H1 (cell line): ENCODE data around the gene SLC22A8. TPM values are rescaled to one million over a fixed set of nuclear protein-coding genes. Genes with fewer than 3 reads are reported as not detected.
A peak's percentile ranks its signal among the peaks of the same experiment; 100 is the strongest.

Experiments used
- CTCF ChIA-PET: fragments of 300-600 bp; sonication (Branson Sonifier 250); formaldehyde crosslinking; loops from one replicate; lab custom pipeline; 2021; ENCODE audit not compliant: partially characterized antibody; lab: Charles Lee
- POLR2A ChIA-PET: fragments of 300-600 bp; sonication (Branson Sonifier 250); formaldehyde crosslinking; loops from one replicate; lab custom pipeline; 2021; ENCODE audit warnings: inconsistent platforms; ENCODE audit not compliant: partially characterized antibody; lab: Charles Lee
- DNase-seq, 2 experiments: peaks; one replicate each; pipeline versions ENCODE4 v3.0.0 to v3.0.0-alpha.2; 2010 to 2022; ENCODE audit warnings: low spot score in 2 of 2, low read depth in 1 of 2, mixed read lengths in 1 of 2
- FAIRE-seq: peaks from 2 replicates; lab custom pipeline; 2011; peaks lifted over from hg19 to GRCh38; lab: Jason Lieb, UNC
- H2AFZ ChIP-seq: 2 replicates; pipeline ENCODE4 v1.8.1; 2012; ENCODE audit warnings: low read length, inconsistent platforms
- H2AK5ac ChIP-seq: 2 replicates; pipeline ENCODE4 v1.6.1; 2013; ENCODE audit warnings: low read depth, low read length
- H2BK120ac ChIP-seq: replicated peaks from 2 replicates; pipeline ENCODE3; 2013; ENCODE audit warnings: low read depth, low read length, inconsistent platforms
- H2BK12ac ChIP-seq: 2 replicates; pipeline ENCODE4 v1.6.1; 2013; ENCODE audit warnings: low read depth, low read length
- H2BK15ac ChIP-seq: 2 replicates; pipeline ENCODE4 v1.6.1; 2013; ENCODE audit warnings: low read length
- H2BK20ac ChIP-seq: 2 replicates; pipeline ENCODE4 v1.6.1; 2013; ENCODE audit warnings: low read length
- H2BK5ac ChIP-seq: 2 replicates; pipeline ENCODE4 v1.6.1; 2013; ENCODE audit warnings: low read depth, low read length
- H3K14ac ChIP-seq: 2 replicates; pipeline ENCODE4 v1.6.1; 2013; ENCODE audit warnings: inconsistent platforms; ENCODE audit not compliant: insufficient read length
- H3K18ac ChIP-seq: 2 replicates; pipeline ENCODE4 v1.6.1; 2013; ENCODE audit warnings: low read length; ENCODE audit errors: extremely low read depth
- H3K23ac ChIP-seq: 2 replicates; pipeline ENCODE4 v1.6.1; 2013; ENCODE audit warnings: inconsistent platforms; ENCODE audit not compliant: insufficient read length
- H3K23me2 ChIP-seq: 2 replicates; pipeline ENCODE4 v1.6.1; 2013; ENCODE audit warnings: low read depth, low read length
- H3K27ac ChIP-seq: 2 replicates; pipeline ENCODE4 v1.6.1; 2011; ENCODE audit warnings: low read depth, low read length, inconsistent platforms
- H3K27me3 ChIP-seq, 4 experiments: replicated peaks in 1 of 4; 1 replicate in 1 of 4; 2 replicates in 3 of 4; pipeline versions ENCODE4 v1.6.1 to v1.8.1; 2011 to 2013; ENCODE audit warnings: low read length in 3 of 4, mild to moderate bottlenecking in 3 of 4, inconsistent platforms in 2 of 4, mixed read lengths in 2 of 4, moderate library complexity in 1 of 4; ENCODE audit not compliant: control insufficient read depth in 3 of 4, insufficient read depth in 3 of 4; ENCODE audit errors: extremely low read depth in 1 of 4
- H3K36me3 ChIP-seq, 4 experiments: 2 replicates each; pipeline versions ENCODE4 v1.6.1 to v1.8.1; 2011 to 2013; ENCODE audit warnings: mild to moderate bottlenecking in 4 of 4, low read length in 3 of 4, moderate library complexity in 2 of 4, control low read depth in 1 of 4, inconsistent platforms in 1 of 4; ENCODE audit not compliant: insufficient read depth in 4 of 4, control insufficient read depth in 2 of 4
- H3K4ac ChIP-seq: replicated peaks from 2 replicates; pipeline ENCODE3; 2013; ENCODE audit warnings: low read length, low read depth, mixed read lengths, inconsistent platforms; ENCODE audit not compliant: insufficient read length
- H3K4me1 ChIP-seq, 4 experiments: replicated peaks in 1 of 4; 1 replicate in 1 of 4; 2 replicates in 3 of 4; pipeline versions ENCODE4 v1.6.1 to v1.8.1; 2011 to 2013; ENCODE audit warnings: low read length in 3 of 4, inconsistent platforms in 2 of 4, mixed read lengths in 1 of 4; ENCODE audit not compliant: insufficient read depth in 4 of 4, control insufficient read depth in 3 of 4
- H3K4me2 ChIP-seq, 2 experiments: 2 replicates each; pipeline versions ENCODE4 v1.6.1 to v1.8.1; 2011 to 2013; ENCODE audit warnings: low read depth in 2 of 2, low read length in 2 of 2, control low read depth in 1 of 2, inconsistent platforms in 1 of 2, mild to moderate bottlenecking in 1 of 2; ENCODE audit not compliant: insufficient read depth in 1 of 2
- H3K4me3 ChIP-seq, 4 experiments: fragments of 200-600, 300-600 bp in 1 of 4; sonication (generic), shearing (Covaris generic), sonication (Bioruptor Twin) in 1 of 4; 2 replicates each; pipeline versions ENCODE4 v1.5.1 to v1.8.1; 2011 to 2016; ENCODE audit warnings: low read length in 4 of 4, low read depth in 3 of 4, control low read depth in 2 of 4, inconsistent platforms in 2 of 4, mild to moderate bottlenecking in 2 of 4, mixed read lengths in 1 of 4, moderate library complexity in 1 of 4; ENCODE audit not compliant: insufficient read depth in 2 of 4; ENCODE audit errors: extremely low read depth in 1 of 4
- H3K56ac ChIP-seq: replicated peaks from 2 replicates; pipeline ENCODE3; 2013; ENCODE audit warnings: low read depth, mild to moderate bottlenecking, mixed read lengths, low read length, inconsistent platforms; ENCODE audit not compliant: insufficient read length
- H3K79me1 ChIP-seq: 2 replicates; pipeline ENCODE4 v1.6.1; 2013; ENCODE audit warnings: low read depth, low read length, control low read depth
- H3K79me2 ChIP-seq, 2 experiments: 2 replicates each; pipeline versions ENCODE4 v1.6.1 to v1.8.1; 2012 to 2013; ENCODE audit warnings: low read length in 2 of 2, mild to moderate bottlenecking in 2 of 2, inconsistent platforms in 1 of 2; ENCODE audit not compliant: insufficient read depth in 2 of 2, control insufficient read depth in 1 of 2
- H3K9ac ChIP-seq, 4 experiments: replicated peaks in 1 of 4; 1 replicate in 1 of 4; 2 replicates in 3 of 4; pipeline versions ENCODE4 v1.6.1 to v1.8.1; 2011 to 2013; ENCODE audit warnings: low read depth in 3 of 4, low read length in 3 of 4, control low read depth in 2 of 4, mild to moderate bottlenecking in 2 of 4, moderate library complexity in 2 of 4, inconsistent platforms in 1 of 4; ENCODE audit errors: extremely low read depth in 1 of 4
- H3K9me3 ChIP-seq, 2 experiments: 2 replicates each; pipeline versions ENCODE4 v1.6.1 to v1.8.1; 2012 to 2013; ENCODE audit warnings: mild to moderate bottlenecking in 2 of 2, moderate library complexity in 2 of 2, control low read depth in 1 of 2, inconsistent platforms in 1 of 2, low read depth in 1 of 2, low read length in 1 of 2, mixed read lengths in 1 of 2; ENCODE audit not compliant: insufficient read depth in 2 of 2
- H4K20me1 ChIP-seq, 2 experiments: replicated peaks in 1 of 2; 2 replicates each; pipeline versions ENCODE3 to v1.8.1; 2011 to 2013; ENCODE audit warnings: inconsistent platforms in 2 of 2, low read length in 2 of 2, mild to moderate bottlenecking in 1 of 2; ENCODE audit not compliant: insufficient read depth in 2 of 2, control insufficient read depth in 1 of 2
- H4K5ac ChIP-seq: 2 replicates; pipeline ENCODE4 v1.6.1; 2013; ENCODE audit warnings: low read length, low read depth, mixed read lengths, inconsistent platforms; ENCODE audit not compliant: insufficient read length
- H4K8ac ChIP-seq: 2 replicates; pipeline ENCODE4 v1.8.0; 2013; ENCODE audit warnings: mild to moderate bottlenecking, moderate library complexity, low read length, inconsistent platforms; ENCODE audit not compliant: insufficient read depth; ENCODE audit errors: extremely low read depth
- H4K91ac ChIP-seq: replicated peaks from 2 replicates; pipeline ENCODE3; 2013; ENCODE audit warnings: low read length, mixed read lengths, inconsistent platforms; ENCODE audit not compliant: insufficient read length
- ASH2L ChIP-seq: fragments of 200-600, 300-600 bp; sonication (generic); IDR thresholded peaks from one replicate; pipeline ENCODE4 v1.7.1; 2017; ENCODE audit warnings: low read length
- CEBPB ChIP-seq: IDR thresholded peaks from 2 replicates; pipeline ENCODE4 v1.6.1; 2012; ENCODE audit warnings: low read depth, low read length
- CHD1 ChIP-seq: IDR thresholded peaks from 2 replicates; pipeline ENCODE4 v1.6.1; 2012; ENCODE audit warnings: low read depth, low read length, improper control_type of control experiment
- KDM1A ChIP-seq: fragments of 200-600, 300-600 bp; sonication (generic); IDR thresholded peaks from 2 replicates; pipeline ENCODE4 v1.7.1; 2016; ENCODE audit warnings: mild to moderate bottlenecking, low read length, borderline replicate concordance
- MAFK ChIP-seq: IDR thresholded peaks from 2 replicates; pipeline ENCODE4 v1.6.1; 2012; ENCODE audit warnings: low read depth, mild to moderate bottlenecking, improper control_type of control experiment, low read length
- NANOG ChIP-seq: IDR thresholded peaks from 2 replicates; pipeline ENCODE4 v1.6.1; 2011; ENCODE audit warnings: low read length, low read depth, mild to moderate bottlenecking, inconsistent platforms; ENCODE audit not compliant: insufficient read depth, poor library complexity, severe bottlenecking
- TBP ChIP-seq: IDR thresholded peaks from 2 replicates; pipeline ENCODE4 v1.6.1; 2011; ENCODE audit warnings: low read depth, low read length, improper control_type of control experiment
- WGBS, 2 experiments: shearing (Covaris generic) in 1 of 2; methylation state at CpG; one replicate each; pipeline versions ENCODE4 v1.1.6 to v1.1.7; 2013 to 2015; ENCODE audit warnings: low lambda C conversion rate in 2 of 2, mixed read lengths in 2 of 2, inconsistent platforms in 1 of 2, low coverage in 1 of 2, missing lambda C conversion rate in 1 of 2; ENCODE audit not compliant: insufficient replicate concordance in 2 of 2, insufficient coverage in 1 of 2, insufficient read length in 1 of 2; ENCODE audit errors: extremely low coverage in 1 of 2, missing lambda C conversion rate in 1 of 2; 5-methylcytosine and 5-hydroxymethylcytosine counted together
- polyA plus RNA-seq, 7 experiments: library from polyadenylated mRNA; depleted of rRNA in 3 of 7; stranded (reverse) in 5 of 7; unstranded in 2 of 7; fragments of >200 nt in 5 of 7; fragments of 200-250 nt in 2 of 7; gene quantifications; 1 replicate in 5 of 7; 2 replicates in 1 of 7; 4 replicates in 1 of 7; pipeline versions ENCODE4 v1.2.1 to v1.2.3, GENCODE V29; 2011 to 2013; ENCODE audit warnings: missing spikeins in 2 of 7, mixed read lengths in 2 of 7
- total RNA-seq: library from RNA; stranded (reverse); fragmentation: NEBNext Ultra II Directional; extraction: Animal tissue kit (Norgen Biotek cat#: 25700); gene quantifications from 2 replicates; pipeline ENCODE4 v1.2.1, GENCODE V29; 2021

SLC22A8 gene
- total and polyA plus RNA-seq, 2 of the 8 experiments (the other 6 are each of a cell fraction or from before 2014, with no cell fraction given): not detected

- FAIRE-seq: no peak
- H3K79me1 ChIP-seq: no peaks in the 10 kb centered on the region; the same call in 1 of the 2 replicates
- H3K9ac ChIP-seq: no peak overlapping the region
- H3K14ac ChIP-seq: no peak overlapping the region
- no peaks in the 10 kb centered on the region for H3K9me3 ChIP-seq
- 0 out of 2 replicates have a peak overlapping the region, but pooled peaks have one; percentile 57 for H2BK20ac ChIP-seq
- H3K27ac ChIP-seq: no peak overlapping the region
- H2BK120ac ChIP-seq: no peak overlapping the region
- no peak overlapping the region for H3K4me2 ChIP-seq
- no peak overlapping the region for H3K4me3 ChIP-seq
- no peak for TF ChIP-seq ASH2L
- no peak for TF ChIP-seq MAFK
- TF ChIP-seq KDM1A: no peak
- no peak for TF ChIP-seq TBP
- TF ChIP-seq NANOG: no peak
- no peak for TF ChIP-seq CHD1
- no peak for TF ChIP-seq CEBPB
- ChIA-PET CTCF (interaction anchor here (0.6 to 10.2 kb wide), 6 partner anchors 9 to 125 kb away, joined by 3 to 149 read pairs (median 24); no protein-coding TSS in a partner anchor), POLR2A (interaction anchor here (0.7 kb wide), 1 partner anchor 107 kb away, joined by 3 read pairs; no protein-coding TSS in a partner anchor)
- H2AK5ac ChIP-seq: no peak overlapping the region
- no peaks in the 10 kb centered on the region for H4K20me1 ChIP-seq
- WGBS, 2 experiments: 93% methylated on average over 11 of the region's 11 CpGs; no CpG with 5 or more reads in 1 of the 2 experiments
- H4K8ac ChIP-seq: no peak overlapping the region
- no peaks in the 10 kb centered on the region for H3K36me3 ChIP-seq
- no peak overlapping the region for H3K23ac ChIP-seq
- no peak overlapping the region for H2BK5ac ChIP-seq
- no peak overlapping the region for H2AFZ ChIP-seq
- no peak overlapping the region for H3K18ac ChIP-seq
- no peak overlapping the region for H2BK15ac ChIP-seq
- no peak overlapping the region for H4K91ac ChIP-seq
- no peak overlapping the region for H3K56ac ChIP-seq
- no peak overlapping the region for H4K5ac ChIP-seq
- no peaks in the 10 kb centered on the region for H3K27me3 ChIP-seq
- H2BK12ac ChIP-seq: no peak overlapping the region
- H3K4ac ChIP-seq: no peak overlapping the region
- no peaks in the 10 kb centered on the region; the same call in 1 of the 2 replicates for H3K23me2 ChIP-seq
- H3K79me2 ChIP-seq: no peaks in the 10 kb centered on the region
- DNase-seq: no peak
- H3K4me1 ChIP-seq: peaks cover 0 to 12% (median 8%) of the 10 kb centered on the region in 4 experiments; a peak in 5 of 7 replicates
These were observed 3.2 kb downstream of the SLC22A8 start for GRCh38 chr11:63012430-63012829.
